Parietal lobe (tissue), 1 donor: Measurements from ENCODE around the gene TOE1. TPM values are rescaled to one million over a fixed set of nuclear protein-coding genes. Genes with fewer than 3 reads are reported as not detected.

Experiments
- total RNA-seq: library from RNA; depleted of rRNA; stranded (reverse); fragments of >200 nt; gene quantifications from one replicate; pipeline ENCODE4 v1.2.3, GENCODE V29; 2014

TOE1 gene
- total RNA-seq: 5.9 TPM

DNA sequence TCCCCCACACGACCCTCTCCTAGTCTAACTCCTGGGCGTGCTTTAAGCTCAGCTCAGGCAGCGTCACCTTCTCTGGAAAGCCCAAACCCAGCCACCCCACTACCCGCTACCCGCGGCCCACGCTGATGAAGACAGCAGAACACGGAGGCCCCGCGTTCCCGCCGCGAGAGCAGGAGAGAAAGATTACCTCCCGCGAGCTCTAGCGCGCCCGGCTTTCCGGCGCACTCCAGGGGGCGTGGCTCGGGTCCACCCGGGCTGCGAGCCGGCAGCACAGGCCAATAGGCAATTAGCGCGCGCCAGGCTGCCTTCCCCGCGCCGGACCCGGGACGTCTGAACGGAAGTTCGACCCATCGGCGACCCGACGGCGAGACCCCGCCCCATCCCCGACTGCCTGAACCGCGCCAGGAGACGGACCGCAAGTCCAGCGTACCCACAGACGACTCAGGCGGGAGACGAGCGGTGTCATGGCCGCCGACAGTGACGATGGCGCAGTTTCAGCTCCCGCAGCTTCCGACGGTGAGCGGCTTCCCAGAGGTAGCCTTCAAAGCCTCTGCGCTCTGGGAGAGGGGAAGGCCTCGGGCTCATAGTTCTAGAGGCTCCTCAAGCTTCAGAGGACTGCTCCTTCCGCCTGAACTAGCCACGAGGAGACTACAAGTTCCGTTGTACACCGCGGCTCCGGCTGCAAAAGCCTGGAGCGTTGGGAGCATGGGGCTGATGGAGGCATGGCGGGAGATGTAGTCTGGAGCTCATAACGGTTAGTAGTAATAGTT lies at the start of gene TOE1, which contains the start of gene MUTYH:
Gene TOE1 (plus strand): TSS at position 382 of the 770 bp plus-strand sequence. CDS start 83 bp downstream, at position 465.
Gene MUTYH (minus strand): TSS at position 652 of the 770 bp plus-strand sequence. CDS start 5,935 bp downstream, outside the sequence.

DNA sequence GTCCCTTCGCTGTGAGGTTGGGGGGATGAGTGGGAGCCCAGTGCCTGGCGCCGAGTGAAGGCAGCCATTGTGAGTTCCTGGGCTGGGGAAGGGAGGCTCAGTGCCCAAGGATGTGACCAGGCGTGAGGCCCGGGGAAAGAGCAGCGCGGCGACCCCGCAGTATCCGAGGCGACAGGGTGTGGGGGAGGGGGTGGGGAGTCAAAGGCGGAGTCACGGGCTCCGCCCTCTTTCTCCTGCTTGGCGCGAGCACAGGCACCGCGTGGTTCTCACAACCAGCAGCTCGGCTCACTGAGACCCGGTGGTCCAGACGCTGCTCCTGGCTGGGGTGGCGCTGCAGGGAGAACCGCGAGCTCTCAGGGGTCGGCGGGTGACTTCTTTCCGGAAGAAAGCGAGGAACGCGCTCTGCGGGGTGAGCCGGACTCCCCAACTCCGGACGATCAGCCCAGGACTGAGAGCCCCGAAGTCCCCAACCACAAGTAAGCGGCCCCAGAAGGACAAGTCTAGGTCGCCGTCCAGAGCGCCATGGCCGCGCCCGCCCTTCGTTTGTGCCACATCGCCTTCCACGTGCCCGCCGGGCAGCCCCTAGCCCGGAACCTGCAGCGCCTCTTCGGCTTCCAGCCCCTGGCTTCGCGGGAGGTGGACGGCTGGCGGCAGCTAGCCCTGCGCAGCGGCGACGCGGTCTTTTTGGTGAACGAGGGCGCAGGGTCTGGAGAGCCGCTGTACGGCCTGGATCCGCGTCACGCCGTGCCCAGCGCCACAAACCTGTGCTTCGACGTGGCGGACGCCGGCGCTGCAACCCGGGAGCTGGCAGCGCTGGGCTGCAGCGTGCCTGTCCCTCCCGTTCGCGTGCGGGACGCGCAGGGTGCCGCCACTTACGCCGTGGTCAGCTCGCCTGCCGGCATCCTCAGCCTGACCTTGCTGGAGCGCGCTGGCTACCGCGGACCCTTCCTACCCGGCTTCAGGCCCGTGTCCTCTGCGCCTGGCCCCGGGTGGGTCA lies 13.0 kb upstream of the TOE1 start, which contains the start of gene HPDL:
Gene HPDL (plus strand): TSS at position 269 of the 997 bp plus-strand sequence. CDS start 254 bp downstream, at position 523.

Other genes starting within 250 kb of the TOE1 start
- 38.8 TPM for gene ZSWIM5, start 133.6 kb upstream of the TOE1 start, total RNA-seq
- gene HPDL, start 13.3 kb upstream of the TOE1 start, total RNA-seq: 1.3 TPM
- gene MUTYH, start 270 bp downstream of the TOE1 start, total RNA-seq: 33.5 TPM
- 1.6 TPM for gene TESK2, start 151.0 kb downstream of the TOE1 start, total RNA-seq
- gene CCDC163, start 159.9 kb downstream of the TOE1 start, total RNA-seq: 0.63 TPM
- 2.8 TPM for gene MMACHC, start 160.1 kb downstream of the TOE1 start, total RNA-seq
- 128 TPM for gene PRDX1, start 181.7 kb downstream of the TOE1 start, total RNA-seq
- 68.9 TPM for gene AKR1A1, start 210.7 kb downstream of the TOE1 start, total RNA-seq
- gene NASP, start 243.9 kb downstream of the TOE1 start, total RNA-seq: 165 TPM